ENCODE data around the gene UBA1.

UBA1 gene

GRCh38 chrX:47193475-47194193 is at the start of gene UBA1:
TSS of gene UBA1 (plus strand) at chrX:47193829. CDS start at chrX:47198803, 4,974 bp downstream.
- peak; percentile 95 for DNase-seq (ENCODE audit: low read depth)

DNA sequence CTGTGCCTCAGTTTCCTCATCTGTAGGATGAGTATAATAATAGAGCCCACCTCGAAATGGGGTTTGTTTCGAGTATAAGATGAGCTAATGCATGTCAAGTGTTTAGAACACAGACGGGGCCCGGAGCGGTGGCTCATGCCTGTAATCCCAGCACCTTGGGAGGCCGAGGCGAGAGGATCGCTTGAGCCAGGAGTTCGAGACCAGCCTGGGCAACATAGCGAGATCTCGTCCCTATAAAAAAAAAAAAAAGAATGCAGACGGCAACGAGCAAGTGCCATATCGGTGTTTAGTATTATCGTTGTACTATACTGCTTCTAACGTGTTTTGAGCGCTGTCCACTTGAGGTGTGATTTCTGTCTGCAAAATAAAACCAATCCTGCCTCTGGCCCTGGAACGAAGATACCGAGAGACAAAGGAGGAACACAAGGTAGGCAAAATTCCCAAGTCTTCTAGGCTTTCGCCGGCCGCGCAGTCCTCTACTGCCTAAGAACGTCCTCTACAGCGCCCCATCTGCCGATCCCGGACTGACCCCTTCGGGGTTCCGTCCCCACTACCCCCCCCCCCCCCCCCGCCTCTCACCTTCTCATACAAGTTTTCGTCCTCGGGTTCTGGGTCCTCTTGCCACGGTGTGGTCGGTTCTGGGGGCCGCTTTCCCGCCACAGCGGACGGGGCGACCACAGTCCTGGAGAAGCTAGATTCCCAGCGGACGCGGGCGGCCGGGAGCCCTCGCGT is 49.6 kb upstream of the UBA1 start:
- DNase-seq (ENCODE audit: low read depth) = no peak

DNA sequence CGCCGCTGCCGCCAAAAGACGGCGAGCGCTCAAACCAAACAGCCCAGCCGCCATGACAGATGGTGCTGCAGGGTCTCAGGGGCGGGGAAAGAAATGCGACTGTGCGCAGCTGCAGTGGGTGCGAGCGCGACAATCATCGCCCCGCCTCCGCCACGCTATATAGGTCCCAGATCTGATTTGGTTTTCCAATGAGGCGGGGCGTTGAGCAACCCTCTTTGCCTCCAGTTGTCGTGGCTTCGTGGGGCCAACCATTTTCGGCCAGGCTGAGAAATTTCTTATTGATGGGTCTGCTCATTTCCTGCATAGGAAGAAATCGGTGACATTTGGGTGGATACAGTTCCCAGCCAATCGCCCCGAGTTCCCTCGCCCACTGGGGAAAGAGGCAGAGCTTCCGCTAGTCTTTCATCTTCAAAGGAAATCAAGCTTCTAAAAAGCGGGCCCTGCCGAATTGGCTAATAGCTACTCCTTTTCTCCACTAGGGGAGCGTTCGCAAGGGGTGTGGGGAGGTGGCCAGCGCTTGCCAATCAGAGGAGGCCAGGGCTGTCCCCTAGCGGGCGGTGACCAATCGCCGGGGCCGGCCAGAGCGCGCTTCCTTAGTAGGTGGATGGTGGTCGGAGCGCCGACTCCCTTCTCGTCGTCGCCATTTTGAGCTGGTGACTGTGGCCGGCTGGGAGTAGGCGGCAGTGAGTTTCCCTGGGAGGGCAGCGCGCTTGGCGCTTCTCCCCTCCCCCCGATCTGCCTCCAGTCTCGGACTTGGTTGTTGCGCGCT is 48.8 kb upstream of the UBA1 start, which contains the start of the genes NDUFB11 and RBM10:
TSS of gene NDUFB11 (minus strand) at position 77 of the 769 bp plus-strand sequence. CDS start at position 54, 23 bp downstream.
TSS of gene RBM10 (plus strand) at position 596 of the 769 bp plus-strand sequence. CDS start 2,261 bp downstream, outside the sequence.
- DNase-seq (ENCODE audit: low read depth) = peak; percentile 92

GRCh38 chrX:47145395-47146120 is 48.1 kb upstream of the UBA1 start:
- DNase-seq (ENCODE audit: low read depth) = no peak

- DNase-seq (ENCODE audit: low read depth) = no peak
These were observed 47.3 kb upstream of the UBA1 start for GRCh38 chrX:47146121-47146935.

- no peak for DNase-seq (ENCODE audit: low read depth)
These were observed 46.4 kb upstream of the UBA1 start for GRCh38 chrX:47146936-47147859.

- no peak for DNase-seq (ENCODE audit: low read depth)
These were observed 44.7 kb upstream of the UBA1 start for GRCh38 chrX:47148946-47149345.

DNA sequence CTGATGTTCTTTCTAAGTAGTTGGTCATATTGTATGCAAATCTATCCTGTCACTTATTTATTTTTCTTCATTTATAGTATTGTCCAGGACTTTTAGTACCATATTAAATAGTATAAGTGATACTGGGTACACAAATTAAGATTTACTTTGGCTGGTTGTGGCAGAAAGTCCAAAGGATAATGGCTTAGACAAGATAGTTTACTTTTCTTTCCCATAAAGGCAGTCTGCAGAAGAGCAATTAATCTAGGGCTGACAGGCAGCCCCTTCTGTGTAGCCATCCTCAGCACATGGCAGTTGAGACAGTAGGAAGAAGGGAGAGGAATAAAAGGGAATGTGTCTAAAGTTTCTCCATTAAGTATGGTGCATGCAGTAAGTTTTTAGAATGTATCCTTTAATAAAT is 42.2 kb upstream of the UBA1 start:
- DNase-seq (ENCODE audit: low read depth) = no peak

DNA sequence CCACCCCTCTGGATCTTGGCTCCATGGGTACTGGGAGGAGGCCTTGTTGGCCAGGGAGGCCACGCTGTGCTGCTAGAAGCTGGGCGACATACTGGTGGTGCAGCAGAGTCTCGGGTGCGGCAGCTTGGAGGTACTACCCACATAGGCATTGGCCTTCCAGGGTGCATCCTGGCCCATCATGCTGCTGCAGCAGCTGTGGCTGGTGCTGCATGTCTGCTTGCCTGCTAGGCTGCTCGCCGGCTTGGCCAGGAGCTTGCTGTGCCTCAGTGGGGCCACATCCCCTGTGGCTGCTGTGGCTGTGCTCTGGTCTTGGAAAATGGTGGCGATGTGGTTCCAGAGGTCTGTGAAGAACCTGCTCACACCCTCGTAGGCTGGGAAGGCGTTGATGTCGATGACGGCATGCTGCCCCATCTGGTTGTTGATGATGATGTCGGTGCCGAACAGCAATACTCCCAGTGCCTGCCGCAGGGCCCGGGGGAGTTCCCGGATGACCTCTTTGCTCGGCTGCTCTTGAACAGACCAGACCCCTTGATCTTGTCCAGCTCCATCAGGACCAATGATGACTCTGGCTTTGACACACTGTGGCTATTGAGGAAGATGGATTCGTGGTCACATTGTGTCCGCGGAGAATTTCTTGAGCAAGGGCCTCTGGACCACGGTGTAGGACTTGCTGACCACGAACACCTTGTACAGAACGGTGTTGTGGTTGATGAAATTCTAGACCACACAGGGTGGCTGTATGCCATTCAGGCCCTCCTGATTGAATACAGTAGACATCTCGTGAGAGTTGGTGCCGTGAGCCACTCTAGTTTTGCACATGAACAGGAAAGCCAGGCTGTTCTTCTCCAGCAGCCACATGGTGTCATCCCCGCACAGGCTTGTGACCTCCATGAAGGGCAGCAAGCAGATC is 36.8 kb upstream of the UBA1 start:
- no peak for DNase-seq (ENCODE audit: low read depth)

DNA sequence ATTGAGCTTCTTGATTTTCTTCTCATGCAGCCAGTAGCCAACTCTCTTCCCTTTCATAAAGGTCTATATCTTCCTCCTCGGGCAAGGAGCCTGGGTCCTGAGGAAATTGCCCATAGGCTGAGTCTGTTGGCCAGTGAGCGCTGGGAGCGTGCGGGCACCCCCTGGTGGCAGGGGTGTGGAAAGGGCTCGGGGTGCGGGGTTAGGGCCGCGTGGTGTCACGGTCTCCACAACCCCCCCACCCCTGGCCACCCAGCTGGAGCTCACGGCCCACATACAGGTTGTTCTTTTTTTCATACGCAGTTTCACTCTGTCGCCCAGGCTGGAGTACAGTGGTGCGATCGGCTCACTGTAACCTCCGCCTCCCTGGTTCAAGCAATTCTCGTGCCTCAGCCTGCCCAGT is 35.5 kb upstream of the UBA1 start:
- no peak for DNase-seq (ENCODE audit: low read depth)

- DNase-seq (ENCODE audit: low read depth) = no peak
These were observed 34.8 kb upstream of the UBA1 start for GRCh38 chrX:47158781-47159180.

- DNase-seq (ENCODE audit: low read depth) = no peak
These were observed 32.8 kb upstream of the UBA1 start for GRCh38 chrX:47160781-47161180.

DNA sequence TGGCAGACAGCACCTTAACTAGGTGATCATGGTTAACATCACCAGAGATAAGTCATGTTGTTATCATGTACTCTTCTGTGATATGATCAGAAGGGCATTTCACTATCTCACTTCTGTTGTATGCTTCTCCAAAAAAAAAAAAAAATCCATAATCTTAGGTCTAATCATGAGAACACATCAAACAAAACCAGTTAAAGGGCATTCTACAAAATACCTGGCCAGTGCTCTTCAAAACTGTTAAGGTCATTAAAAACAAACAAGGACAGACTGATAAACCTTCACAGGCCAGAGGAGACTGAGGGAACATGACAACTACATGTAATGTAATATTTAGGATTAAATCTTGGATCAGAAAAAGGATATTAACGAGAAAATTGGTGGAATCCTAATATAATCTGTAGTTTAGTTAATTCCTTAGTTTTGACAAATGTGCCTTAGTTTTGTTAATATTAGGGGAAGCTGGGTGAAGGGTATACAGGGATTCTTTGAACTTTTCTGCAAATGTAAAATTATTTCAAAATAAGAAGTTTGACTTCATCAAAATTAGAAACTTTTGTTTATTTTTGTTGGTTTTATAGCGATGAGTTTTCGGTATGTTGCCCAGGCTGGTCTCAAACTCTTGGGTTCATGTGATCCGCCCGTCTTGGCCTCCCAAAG is 30.6 kb upstream of the UBA1 start:
- no peak for DNase-seq (ENCODE audit: low read depth)

DNA sequence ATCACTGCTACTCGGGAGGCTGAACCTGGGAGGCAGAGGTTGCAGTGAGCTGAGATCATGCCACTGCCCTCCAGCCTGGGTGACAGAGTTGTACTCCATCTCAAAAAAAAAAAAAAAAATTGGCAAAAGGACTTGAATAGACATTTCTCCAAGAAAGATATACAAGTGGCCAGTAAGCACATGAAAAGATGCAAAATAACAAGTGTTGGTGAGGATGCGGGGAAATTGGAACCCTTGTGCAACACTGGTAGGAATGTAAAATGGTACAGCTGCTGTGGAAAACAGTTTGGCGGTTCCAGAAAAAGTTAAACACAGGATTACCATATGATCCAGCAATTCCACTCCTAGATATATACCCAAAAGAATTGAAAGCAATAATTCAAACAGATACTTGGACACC is 29.2 kb upstream of the UBA1 start:
- DNase-seq (ENCODE audit: low read depth) = no peak

- DNase-seq (ENCODE audit: low read depth) = no peak
These were observed 27.5 kb upstream of the UBA1 start for GRCh38 chrX:47166126-47166525.

GRCh38 chrX:47168495-47169073 is 25.0 kb upstream of the UBA1 start:
- no peak for DNase-seq (ENCODE audit: low read depth)

GRCh38 chrX:47169273-47169672 is 24.4 kb upstream of the UBA1 start:
- DNase-seq (ENCODE audit: low read depth) = no peak
